Left ventricle myocardium inferior (tissue), 1 donor: ENCODE data around the gene PPM1H. TPM values are rescaled to one million over a fixed set of nuclear protein-coding genes. Genes with fewer than 3 reads are reported as not detected.

Experiments used
- DNase-seq: peaks from one replicate; pipeline ENCODE4 v3.0.0-alpha.2; 2020
- H3K27ac ChIP-seq: fragments of 200-600 bp; replicated peaks from 2 replicates; pipeline ENCODE4 v1.8.0; 2021
- H3K27me3 ChIP-seq: fragments of 200-600 bp; 2 replicates; pipeline ENCODE4 v1.8.0; 2021; ENCODE audit warnings: low read depth
- H3K36me3 ChIP-seq: fragments of 200-600 bp; 2 replicates; pipeline ENCODE4 v1.8.0; 2021
- H3K4me1 ChIP-seq: fragments of 200-600 bp; 2 replicates; pipeline ENCODE4 v1.8.0; 2021
- H3K4me3 ChIP-seq: fragments of 200-600 bp; 2 replicates; pipeline ENCODE4 v1.8.0; 2021; ENCODE audit warnings: mild to moderate bottlenecking, moderate library complexity
- H3K9me3 ChIP-seq: fragments of 200-600 bp; replicated peaks from 2 replicates; pipeline ENCODE4 v1.8.0; 2021
- intact Hi-C: fragments of 100-400 bp; cut with micrococcal nuclease; formaldehyde crosslinking; loops from one replicate; pipeline ENCODE4 v1.11.0; 2022
- total RNA-seq: library from RNA; stranded (reverse); fragmentation: NEBNext Ultra II Directional; extraction: Animal tissue kit (Norgen Biotek cat#: 25700); gene quantifications from one replicate; pipeline ENCODE4 v1.2.1, GENCODE V29; 2021
- TF ChIP-seq, protein P1 (sequence below): fragments of 200-600 bp; IDR thresholded peaks from 2 replicates; pipeline ENCODE4 v1.8.0; 2021; ENCODE audit warnings: antibody characterized with exemption, mild to moderate bottlenecking, borderline replicate concordance
- donor health status: DM: no; HTN: yes; CAD: no; lungs with severe emphysema.

Gene PPM1H
- total RNA-seq, 1 donor from 2014 or later = 6.0 TPM

DNA sequence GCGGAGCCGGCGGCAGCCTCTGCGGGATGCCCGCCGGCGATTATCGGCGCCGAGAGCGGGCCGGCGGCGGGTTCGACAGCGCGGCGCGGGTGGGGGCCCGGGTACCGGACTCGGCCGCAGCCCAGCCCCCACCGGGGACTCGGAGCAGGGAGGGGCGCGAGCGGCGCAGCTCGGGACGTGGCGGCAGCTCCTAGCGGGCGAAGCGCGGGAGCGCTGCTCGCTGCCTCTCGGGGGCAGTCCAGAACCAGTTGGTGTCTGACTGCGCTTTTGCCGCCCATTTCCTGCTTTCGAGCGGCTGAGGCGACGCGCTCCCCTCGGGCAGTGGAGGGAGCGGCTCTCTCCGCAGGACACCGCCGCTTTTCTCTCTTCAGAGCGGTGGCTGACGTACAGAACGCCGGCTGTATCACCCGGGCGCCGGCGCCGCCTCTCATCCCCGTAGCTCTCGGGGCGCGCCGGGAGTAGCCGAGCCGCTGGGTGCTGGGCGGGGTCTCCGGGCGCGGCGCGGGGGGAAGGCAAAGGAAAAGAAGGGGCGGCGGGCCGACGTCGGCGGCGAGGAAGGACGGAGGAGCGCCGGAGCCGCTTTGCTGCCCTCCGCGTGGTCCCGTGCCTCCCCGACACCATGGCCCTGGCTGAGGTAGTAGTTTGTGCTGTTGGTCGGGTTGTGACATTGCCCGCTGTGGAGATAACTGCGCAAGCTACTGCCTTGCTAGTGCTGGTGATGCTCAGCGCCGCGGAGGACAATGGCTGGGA lies 331.7 kb downstream of the PPM1H start:
- H3K36me3 ChIP-seq = no peaks in the 10 kb centered on the region
- H3K4me3 ChIP-seq = peak overlapping the region; percentile 86
- no peaks in the 10 kb centered on the region for H3K27me3 ChIP-seq
- H3K4me1 ChIP-seq = peaks cover 39% of the 10 kb centered on the region
- no peaks in the 10 kb centered on the region for H3K9me3 ChIP-seq
- intact Hi-C loops = loop anchor here (5.0 kb wide), 1 partner anchor 189 kb away; no protein-coding TSS in a partner anchor
- DNase-seq = peak; percentile 87
- peak overlapping the region; percentile 100 for H3K27ac ChIP-seq
- TF ChIP-seq, protein P1, sequence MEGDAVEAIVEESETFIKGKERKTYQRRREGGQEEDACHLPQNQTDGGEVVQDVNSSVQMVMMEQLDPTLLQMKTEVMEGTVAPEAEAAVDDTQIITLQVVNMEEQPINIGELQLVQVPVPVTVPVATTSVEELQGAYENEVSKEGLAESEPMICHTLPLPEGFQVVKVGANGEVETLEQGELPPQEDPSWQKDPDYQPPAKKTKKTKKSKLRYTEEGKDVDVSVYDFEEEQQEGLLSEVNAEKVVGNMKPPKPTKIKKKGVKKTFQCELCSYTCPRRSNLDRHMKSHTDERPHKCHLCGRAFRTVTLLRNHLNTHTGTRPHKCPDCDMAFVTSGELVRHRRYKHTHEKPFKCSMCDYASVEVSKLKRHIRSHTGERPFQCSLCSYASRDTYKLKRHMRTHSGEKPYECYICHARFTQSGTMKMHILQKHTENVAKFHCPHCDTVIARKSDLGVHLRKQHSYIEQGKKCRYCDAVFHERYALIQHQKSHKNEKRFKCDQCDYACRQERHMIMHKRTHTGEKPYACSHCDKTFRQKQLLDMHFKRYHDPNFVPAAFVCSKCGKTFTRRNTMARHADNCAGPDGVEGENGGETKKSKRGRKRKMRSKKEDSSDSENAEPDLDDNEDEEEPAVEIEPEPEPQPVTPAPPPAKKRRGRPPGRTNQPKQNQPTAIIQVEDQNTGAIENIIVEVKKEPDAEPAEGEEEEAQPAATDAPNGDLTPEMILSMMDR = peak; percentile 71

DNA sequence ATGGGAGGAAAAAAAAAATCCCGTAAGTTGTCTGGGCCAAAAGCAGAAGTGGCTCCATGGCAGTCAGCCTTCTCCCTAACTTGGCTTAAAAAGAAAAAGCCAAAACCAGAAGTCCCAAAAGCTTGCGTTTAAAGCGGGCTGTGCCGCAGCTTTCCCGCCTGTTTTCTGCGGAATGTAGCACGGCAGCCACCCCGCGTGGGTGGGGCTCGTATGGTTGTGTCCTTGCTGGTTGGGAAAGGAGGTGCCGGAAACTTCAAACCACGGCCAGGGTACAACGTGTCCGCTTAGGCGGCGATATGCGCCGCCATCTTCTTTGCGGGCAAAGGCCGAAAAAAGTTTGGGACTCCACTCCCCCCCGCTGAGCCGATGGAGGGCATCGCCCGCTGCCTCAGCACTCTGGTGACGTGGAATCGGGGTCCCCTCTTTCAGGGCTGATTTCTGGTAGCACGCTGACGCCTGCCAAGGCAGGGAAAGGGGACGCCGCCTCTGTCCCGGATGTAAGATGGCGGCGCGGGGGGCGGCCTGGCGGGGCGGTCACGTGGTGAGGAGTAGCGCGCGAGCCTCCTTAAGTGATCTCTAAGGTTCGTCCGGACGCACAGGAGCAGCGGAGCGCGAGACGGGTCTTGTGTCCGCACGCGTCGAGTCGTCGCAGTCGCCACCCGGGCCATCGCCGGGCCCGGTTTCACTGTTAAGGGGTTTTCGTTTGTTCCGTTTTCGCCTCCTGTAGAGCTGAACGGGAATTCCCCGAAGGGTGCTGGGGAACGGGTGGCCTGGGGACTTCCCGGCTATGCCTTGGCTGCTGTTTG lies 332.5 kb downstream of the PPM1H start:
- peaks cover 39% of the 10 kb centered on the region for H3K4me1 ChIP-seq
- TF ChIP-seq, protein P1 = no peak
- H3K36me3 ChIP-seq = no peaks in the 10 kb centered on the region
- no peaks in the 10 kb centered on the region for H3K9me3 ChIP-seq
- intact Hi-C loops = loop anchor here (5.0 kb wide), 1 partner anchor 190 kb away; no protein-coding TSS in a partner anchor
- H3K27me3 ChIP-seq = no peaks in the 10 kb centered on the region
- DNase-seq = peak; percentile 92
- peak overlapping the region; percentile 86 for H3K4me3 ChIP-seq
- H3K27ac ChIP-seq = peak overlapping the region; percentile 100

DNA sequence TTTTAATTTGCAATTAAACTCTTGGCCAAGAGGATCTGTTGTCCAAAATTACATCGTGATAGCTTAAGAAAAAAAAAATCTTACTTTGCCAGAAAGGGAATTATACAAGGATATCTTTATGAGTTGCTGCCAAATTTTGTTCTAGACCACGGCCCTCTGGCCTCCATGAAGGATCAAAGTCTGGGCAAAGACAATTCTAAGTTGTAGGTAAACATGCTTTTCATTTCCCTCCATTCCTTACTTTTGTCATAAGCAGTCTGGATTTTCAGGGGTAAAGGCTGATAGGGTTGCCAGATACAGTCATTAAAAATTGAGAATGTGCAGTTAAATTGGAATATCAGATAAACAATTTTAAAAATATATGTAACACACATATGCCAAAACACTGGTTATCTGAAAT lies 333.2 kb downstream of the PPM1H start:
- H3K36me3 ChIP-seq = no peaks in the 10 kb centered on the region
- H3K4me1 ChIP-seq = peaks cover 39% of the 10 kb centered on the region
- TF ChIP-seq, protein P1 = no peak
- intact Hi-C loops = loop anchor here (5.0 kb wide), 1 partner anchor 191 kb away; no protein-coding TSS in a partner anchor
- DNase-seq = no peak
- H3K4me3 ChIP-seq = peak overlapping the region; percentile 86
- no peaks in the 10 kb centered on the region for H3K9me3 ChIP-seq
- H3K27ac ChIP-seq = peak overlapping the region; percentile 100
- H3K27me3 ChIP-seq = no peaks in the 10 kb centered on the region

DNA sequence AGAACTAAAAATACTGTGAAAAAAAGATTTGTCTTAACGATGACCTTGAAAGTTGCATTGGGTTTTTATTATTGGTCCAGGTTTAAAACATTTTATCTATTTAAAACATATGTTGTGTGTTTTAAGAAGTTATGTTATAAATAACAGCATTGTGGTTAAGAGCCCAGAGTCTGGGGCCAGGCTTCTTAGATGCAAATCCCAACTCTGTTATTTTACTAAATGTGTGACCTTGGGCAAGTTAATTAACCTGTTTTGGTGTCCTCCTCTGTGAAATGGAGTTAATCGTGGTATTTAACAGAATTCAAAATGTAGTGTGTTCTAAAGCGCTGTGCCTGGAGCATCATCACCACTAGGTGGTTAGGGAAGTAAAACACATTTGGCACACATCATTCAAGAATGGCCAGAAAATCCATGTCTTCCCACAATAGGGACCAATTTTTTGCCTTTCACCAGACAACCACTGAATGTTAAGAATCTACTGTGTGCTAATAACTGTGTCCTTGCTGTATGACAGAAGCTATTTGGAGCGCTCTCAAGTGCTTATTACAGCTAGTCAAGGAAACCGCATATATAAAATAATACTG lies 335.0 kb downstream of the PPM1H start:
- DNase-seq = no peak
- Histone ChIP-seq H3K4me1 (peaks cover 28% of the 10 kb centered on the region), H3K27ac (no peak overlapping the region), H3K4me3 (no peak overlapping the region), H3K27me3 (no peaks in the 10 kb centered on the region), H3K36me3 (no peaks in the 10 kb centered on the region), H3K9me3 (no peaks in the 10 kb centered on the region)
- intact Hi-C loops = loop anchor here (5.0 kb wide), 1 partner anchor 192 kb away; no protein-coding TSS in a partner anchor
- TF ChIP-seq, protein P1 = no peak

DNA sequence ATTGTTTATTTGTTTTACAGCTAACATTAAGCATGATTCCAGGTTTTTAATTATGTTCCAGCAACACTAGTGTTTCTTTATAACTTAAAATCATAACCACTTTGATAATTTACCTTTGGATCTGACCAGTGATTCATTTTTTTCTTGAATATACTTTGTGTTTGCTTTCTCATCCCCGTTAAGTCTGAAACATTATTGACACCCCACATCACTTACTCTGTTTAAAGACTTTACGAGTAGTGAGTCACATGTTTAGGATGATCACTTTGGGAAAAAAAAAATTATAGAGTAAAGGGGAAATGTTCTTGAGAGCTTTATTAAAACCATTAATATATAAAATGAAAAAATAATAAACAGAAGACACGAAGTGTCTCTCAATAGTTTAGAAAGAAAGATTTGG lies 336.1 kb downstream of the PPM1H start:
- H3K9me3 ChIP-seq = no peaks in the 10 kb centered on the region
- no peak overlapping the region for H3K27ac ChIP-seq
- H3K4me3 ChIP-seq = no peak overlapping the region
- H3K27me3 ChIP-seq = no peaks in the 10 kb centered on the region
- intact Hi-C loops = no loop called here
- TF ChIP-seq, protein P1 = no peak
- H3K36me3 ChIP-seq = no peaks in the 10 kb centered on the region
- DNase-seq = no peak
- H3K4me1 ChIP-seq = peaks cover 17% of the 10 kb centered on the region
